ENCODE data around the gene HASPIN.
A peak's percentile ranks its signal among the peaks of the same experiment; 100 is the strongest.

DNA sequence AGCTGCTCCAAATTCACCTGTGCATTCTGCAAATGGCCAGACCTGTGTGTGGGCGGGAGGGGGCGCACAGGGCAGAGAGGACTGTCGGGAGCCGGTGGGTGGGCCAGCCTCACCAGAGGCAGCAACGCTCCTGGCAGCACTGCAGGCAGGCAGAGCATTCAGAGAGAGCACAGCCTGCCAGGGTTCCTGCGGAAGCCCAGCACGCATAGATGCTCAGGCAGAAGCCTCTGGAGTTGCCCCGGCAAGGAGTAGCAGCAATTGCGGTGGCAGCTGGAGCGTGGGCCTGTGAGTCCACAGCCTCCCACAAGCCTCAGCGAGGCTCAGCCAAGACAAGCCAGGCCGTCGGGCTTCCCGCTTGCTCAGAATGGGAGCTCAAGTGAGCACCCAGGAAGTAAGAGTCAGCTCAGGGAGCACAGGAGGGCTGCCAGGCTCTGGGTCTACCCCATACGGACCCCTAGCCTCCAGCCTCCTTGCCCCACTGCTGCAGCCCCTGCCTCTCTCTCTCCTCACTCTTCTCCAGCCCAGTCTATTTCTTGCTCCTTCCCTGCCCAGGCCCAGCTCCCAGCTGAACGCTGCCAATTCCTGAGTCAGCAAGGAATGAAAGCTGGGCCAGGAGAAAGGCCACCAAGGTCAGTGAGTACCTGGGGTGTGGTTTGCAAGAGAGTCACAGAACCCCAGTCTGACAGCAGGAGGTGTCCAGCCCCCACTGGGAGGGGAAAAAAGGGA is 45.4 kb upstream of the HASPIN start:
- TF ChIP-seq POLR2AphosphoS5 (IDR thresholded peaks at IDR 0.05), result peak in 1 of 3 donors; percentile 66
- TF ChIP-seq POLR2A (IDR thresholded peaks at IDR 0.05), result no peak
- TF ChIP-seq CTCF (IDR thresholded peaks at IDR 0.05 in 8 of 11, conservative IDR thresholded peaks at IDR 0.05 in 3 of 11), result no peak

Data from spleen (tissue), 7 donors.